ENCODE results near the gene TRIM25.

Gene TRIM25

GRCh38 chr17:56861899-56862298 is 52.0 kb downstream of the TRIM25 start:
- no peak for DNase-seq

GRCh38 chr17:56851008-56851407 is 62.8 kb downstream of the TRIM25 start:
- DNase-seq = no peak

DNA sequence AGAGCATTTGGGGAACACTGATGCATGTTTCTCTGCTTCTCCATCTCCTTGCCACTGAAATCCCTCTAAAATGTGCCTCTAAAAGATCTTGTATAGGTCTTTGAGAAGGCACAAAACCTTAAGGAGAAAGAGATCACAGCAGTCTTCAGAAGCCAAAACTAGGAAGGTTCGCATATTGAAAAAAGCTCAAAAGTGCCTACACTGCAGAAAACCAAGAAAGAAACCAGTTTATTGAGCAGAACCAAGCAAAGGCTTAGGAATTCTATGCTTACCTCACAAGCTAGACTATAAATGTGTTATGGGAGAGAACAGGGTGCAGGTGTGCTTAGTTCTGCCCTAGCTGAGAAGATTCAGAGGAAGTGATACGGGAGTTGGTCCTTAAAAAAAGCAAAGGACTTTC is 63.3 kb downstream of the TRIM25 start:
- no peak for DNase-seq

DNA sequence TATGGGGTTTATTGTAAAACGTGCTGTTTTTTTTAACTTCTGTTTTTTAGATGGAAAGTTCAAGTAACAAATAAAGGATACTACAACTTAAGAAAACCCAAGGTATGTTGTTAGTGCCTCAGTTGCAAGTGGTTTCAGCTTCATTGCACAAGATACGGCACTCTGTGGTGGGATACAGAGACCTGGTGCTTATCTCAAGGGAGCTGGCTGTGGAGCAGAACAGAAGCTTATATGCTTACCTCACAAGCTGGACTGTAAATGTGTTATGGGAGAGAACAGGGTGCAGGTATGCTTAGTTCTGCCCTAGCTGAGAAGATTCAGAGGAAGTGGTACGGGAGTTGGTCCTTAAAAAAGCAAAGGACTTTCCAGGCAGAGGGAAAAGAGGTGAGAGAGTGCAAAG is 64.7 kb downstream of the TRIM25 start:
- no peak for DNase-seq

DNA sequence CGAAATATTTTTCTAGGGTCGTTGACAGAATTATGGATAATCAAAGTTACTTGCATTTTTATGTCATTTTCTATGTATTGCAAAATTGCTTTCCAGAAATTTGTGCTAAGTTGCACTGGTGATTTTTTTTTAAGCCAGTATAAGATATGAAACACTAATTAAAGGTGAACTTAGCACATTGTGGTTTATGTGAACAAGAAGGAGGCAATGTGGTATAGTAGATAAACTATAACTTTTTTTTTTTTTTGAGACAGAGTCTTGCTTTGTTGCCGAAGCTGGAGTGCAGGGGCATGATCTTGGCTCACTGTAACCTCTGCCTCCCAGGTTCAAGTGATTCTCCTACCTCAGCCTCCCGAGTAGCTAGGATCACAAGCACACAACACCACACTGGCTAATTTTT is 66.7 kb downstream of the TRIM25 start:
- no peak for DNase-seq

GRCh38 chr17:56845934-56846333 is 67.9 kb downstream of the TRIM25 start:
- DNase-seq = no peak

DNA sequence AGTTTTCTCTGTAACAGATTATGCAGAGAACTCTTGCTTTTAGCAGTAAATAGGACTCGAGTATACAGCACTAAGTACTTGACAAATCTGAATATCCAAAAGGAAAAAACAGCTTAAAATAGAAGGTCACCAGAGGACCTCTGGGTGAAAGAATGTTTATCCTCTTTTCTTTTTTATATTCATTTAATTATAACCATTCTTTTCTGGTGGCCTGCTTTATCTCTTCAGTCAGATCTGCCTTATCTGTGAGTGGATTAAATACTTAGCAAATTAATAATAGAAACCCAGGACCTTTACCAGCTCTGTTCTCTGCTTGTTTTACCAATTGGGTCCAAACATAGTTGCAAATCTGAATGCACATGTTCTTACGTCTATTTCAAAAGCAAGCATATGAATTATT is 71.3 kb downstream of the TRIM25 start:
- DNase-seq = no peak

DNA sequence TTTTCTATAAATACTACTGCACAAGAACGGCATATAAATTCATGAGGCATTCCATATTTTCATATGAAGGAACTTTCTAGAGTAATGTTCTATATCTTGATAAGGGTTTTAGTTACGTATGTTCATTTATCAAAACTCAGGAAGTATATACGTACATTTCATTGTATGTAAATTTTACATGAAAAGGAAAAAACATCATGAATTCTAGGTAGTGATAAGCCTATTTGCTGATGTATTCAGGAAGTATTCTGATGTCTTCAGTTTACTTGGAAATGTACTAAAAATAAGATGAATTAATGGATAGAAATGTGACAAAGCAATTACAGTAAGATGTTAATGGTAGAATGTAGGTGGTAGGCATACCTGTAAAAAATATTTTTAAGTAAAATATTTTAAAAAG is 75.2 kb downstream of the TRIM25 start:
- no peak for DNase-seq
